ENCODE results near the gene MAPK10.

The MAPK10 gene

DNA sequence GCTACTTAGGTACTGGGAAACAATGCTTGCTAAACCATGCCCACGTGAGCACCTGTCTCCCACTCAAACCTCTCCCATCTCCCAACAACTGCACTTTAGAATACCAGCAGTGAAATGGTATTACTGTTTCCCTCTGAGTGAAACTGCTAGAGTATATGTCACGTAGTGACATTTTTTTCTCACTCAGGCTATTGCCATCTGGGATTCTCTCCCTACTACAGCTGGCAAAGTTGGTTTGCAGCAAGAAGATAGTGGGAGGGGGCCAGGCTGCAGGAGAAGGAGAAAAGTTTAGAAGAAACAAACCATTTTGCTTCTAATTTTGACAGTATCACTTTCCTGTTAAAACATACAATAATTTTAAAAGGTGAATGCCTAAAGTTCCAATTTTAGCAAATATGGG lies 358.3 kb downstream of the MAPK10 start:
- no peak overlapping the region for H3K27ac ChIP-seq
- no peaks in the 10 kb centered on the region for H3K4me1 ChIP-seq
- no peaks in the 10 kb centered on the region for H3K9me3 ChIP-seq (ENCODE audit: control insufficient read depth, low read length)
- no peaks in the 10 kb centered on the region for H3K36me3 ChIP-seq (ENCODE audit: control insufficient read depth, insufficient read depth, low read length)
- H3K4me2 ChIP-seq (ENCODE audit: low read length), result no peak overlapping the region
- TF ChIP-seq, protein P1, sequence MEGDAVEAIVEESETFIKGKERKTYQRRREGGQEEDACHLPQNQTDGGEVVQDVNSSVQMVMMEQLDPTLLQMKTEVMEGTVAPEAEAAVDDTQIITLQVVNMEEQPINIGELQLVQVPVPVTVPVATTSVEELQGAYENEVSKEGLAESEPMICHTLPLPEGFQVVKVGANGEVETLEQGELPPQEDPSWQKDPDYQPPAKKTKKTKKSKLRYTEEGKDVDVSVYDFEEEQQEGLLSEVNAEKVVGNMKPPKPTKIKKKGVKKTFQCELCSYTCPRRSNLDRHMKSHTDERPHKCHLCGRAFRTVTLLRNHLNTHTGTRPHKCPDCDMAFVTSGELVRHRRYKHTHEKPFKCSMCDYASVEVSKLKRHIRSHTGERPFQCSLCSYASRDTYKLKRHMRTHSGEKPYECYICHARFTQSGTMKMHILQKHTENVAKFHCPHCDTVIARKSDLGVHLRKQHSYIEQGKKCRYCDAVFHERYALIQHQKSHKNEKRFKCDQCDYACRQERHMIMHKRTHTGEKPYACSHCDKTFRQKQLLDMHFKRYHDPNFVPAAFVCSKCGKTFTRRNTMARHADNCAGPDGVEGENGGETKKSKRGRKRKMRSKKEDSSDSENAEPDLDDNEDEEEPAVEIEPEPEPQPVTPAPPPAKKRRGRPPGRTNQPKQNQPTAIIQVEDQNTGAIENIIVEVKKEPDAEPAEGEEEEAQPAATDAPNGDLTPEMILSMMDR (IDR thresholded peaks at IDR 0.05), result no peak
- no peak overlapping the region for H3K9ac ChIP-seq
- no peaks in the 10 kb centered on the region for H3K79me2 ChIP-seq
- no peak overlapping the region for H3K4me3 ChIP-seq (ENCODE audit: low read depth, low read length)
- no peaks in the 10 kb centered on the region for H3K27me3 ChIP-seq (ENCODE audit: control insufficient read depth, insufficient read depth, low read length)
- no peak overlapping the region for H2AFZ ChIP-seq

DNA sequence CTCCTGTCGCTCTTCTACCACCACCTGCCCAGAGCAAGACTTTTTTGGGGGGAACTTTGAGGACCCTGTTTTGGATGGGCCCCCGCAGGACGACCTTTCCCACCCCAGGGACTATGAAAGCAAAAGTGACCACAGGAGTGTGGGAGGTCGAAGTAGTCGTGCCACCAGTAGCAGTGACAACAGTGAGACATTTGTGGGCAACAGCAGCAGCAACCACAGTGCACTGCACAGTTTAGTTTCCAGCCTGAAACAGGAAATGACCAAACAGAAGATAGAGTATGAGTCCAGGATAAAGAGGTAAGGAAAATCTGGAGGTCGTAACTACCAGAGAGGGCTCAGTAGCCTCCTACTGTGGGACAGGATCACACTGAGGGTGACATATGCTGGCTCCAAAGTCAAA lies 364.5 kb downstream of the MAPK10 start:
- no peak overlapping the region for H3K27ac ChIP-seq
- no peak overlapping the region for H2AFZ ChIP-seq
- H3K27me3 ChIP-seq (ENCODE audit: control insufficient read depth, insufficient read depth, low read length), result no peaks in the 10 kb centered on the region
- TF ChIP-seq, protein P1 (IDR thresholded peaks at IDR 0.05), result no peak
- H3K4me1 ChIP-seq, result no peaks in the 10 kb centered on the region
- H3K9ac ChIP-seq, result no peak overlapping the region
- no peaks in the 10 kb centered on the region for H3K79me2 ChIP-seq
- H3K4me2 ChIP-seq (ENCODE audit: low read length), result no peak overlapping the region
- no peak overlapping the region for H3K4me3 ChIP-seq (ENCODE audit: low read depth, low read length)
- no peaks in the 10 kb centered on the region for H3K9me3 ChIP-seq (ENCODE audit: control insufficient read depth, low read length)
- H3K36me3 ChIP-seq (ENCODE audit: control insufficient read depth, insufficient read depth, low read length), result no peaks in the 10 kb centered on the region

GRCh38 chr4:85994576-85994975 lies 365.3 kb downstream of the MAPK10 start:
- TF ChIP-seq, protein P1 (IDR thresholded peaks at IDR 0.05), result no peak
- no peak overlapping the region for H3K4me3 ChIP-seq (ENCODE audit: low read depth, low read length)
- H3K27me3 ChIP-seq (ENCODE audit: control insufficient read depth, insufficient read depth, low read length), result no peaks in the 10 kb centered on the region
- no peak overlapping the region for H3K27ac ChIP-seq
- H3K4me1 ChIP-seq, result no peaks in the 10 kb centered on the region
- no peak overlapping the region for H3K4me2 ChIP-seq (ENCODE audit: low read length)
- H3K79me2 ChIP-seq, result no peaks in the 10 kb centered on the region
- H3K9me3 ChIP-seq (ENCODE audit: control insufficient read depth, low read length), result no peaks in the 10 kb centered on the region
- H2AFZ ChIP-seq, result no peak overlapping the region
- H3K36me3 ChIP-seq (ENCODE audit: control insufficient read depth, insufficient read depth, low read length), result no peaks in the 10 kb centered on the region
- H3K9ac ChIP-seq, result no peak overlapping the region

GRCh38 chr4:85993641-85994040 lies 366.2 kb downstream of the MAPK10 start:
- H3K9me3 ChIP-seq (ENCODE audit: control insufficient read depth, low read length), result no peaks in the 10 kb centered on the region
- no peak overlapping the region for H3K4me2 ChIP-seq (ENCODE audit: low read length)
- H3K36me3 ChIP-seq (ENCODE audit: control insufficient read depth, insufficient read depth, low read length), result no peaks in the 10 kb centered on the region
- no peaks in the 10 kb centered on the region for H3K4me1 ChIP-seq
- TF ChIP-seq, protein P1 (IDR thresholded peaks at IDR 0.05), result no peak
- H3K27me3 ChIP-seq (ENCODE audit: control insufficient read depth, insufficient read depth, low read length), result no peaks in the 10 kb centered on the region
- H2AFZ ChIP-seq, result no peak overlapping the region
- H3K9ac ChIP-seq, result no peak overlapping the region
- no peak overlapping the region for H3K27ac ChIP-seq
- H3K4me3 ChIP-seq (ENCODE audit: low read depth, low read length), result no peak overlapping the region
- H3K79me2 ChIP-seq, result no peaks in the 10 kb centered on the region

GRCh38 chr4:85986266-85986665 lies 373.6 kb downstream of the MAPK10 start:
- Histone ChIP-seq H3K79me2 (no peaks in the 10 kb centered on the region), H3K27ac (no peak overlapping the region), H3K9me3 (ENCODE audit: control insufficient read depth, low read length) (no peaks in the 10 kb centered on the region), H3K4me3 (ENCODE audit: low read depth, low read length) (no peak overlapping the region), H3K9ac (no peak overlapping the region), H3K27me3 (ENCODE audit: control insufficient read depth, insufficient read depth, low read length) (no peaks in the 10 kb centered on the region), H2AFZ (no peak overlapping the region), H3K36me3 (ENCODE audit: control insufficient read depth, insufficient read depth, low read length) (no peaks in the 10 kb centered on the region), H3K4me1 (no peaks in the 10 kb centered on the region), H3K4me2 (ENCODE audit: low read length) (no peak overlapping the region)
- TF ChIP-seq, protein P1 (IDR thresholded peaks at IDR 0.05), result no peak
